HG03460 (cell line): ENCODE data around the gene MMRN2.
"Not testable (repeated sequence)": the region's sequence is repeated elsewhere in the genome, so short reads cannot be mapped to it uniquely, and the experiment has no call there.

Experiments used
- ATAC-seq: cut with Tn5 transposase; IDR thresholded peaks from one replicate; pipeline ENCODE4 v1.9.1; 2021; ENCODE audit not compliant: unreplicated experiment

Gene MMRN2

DNA sequence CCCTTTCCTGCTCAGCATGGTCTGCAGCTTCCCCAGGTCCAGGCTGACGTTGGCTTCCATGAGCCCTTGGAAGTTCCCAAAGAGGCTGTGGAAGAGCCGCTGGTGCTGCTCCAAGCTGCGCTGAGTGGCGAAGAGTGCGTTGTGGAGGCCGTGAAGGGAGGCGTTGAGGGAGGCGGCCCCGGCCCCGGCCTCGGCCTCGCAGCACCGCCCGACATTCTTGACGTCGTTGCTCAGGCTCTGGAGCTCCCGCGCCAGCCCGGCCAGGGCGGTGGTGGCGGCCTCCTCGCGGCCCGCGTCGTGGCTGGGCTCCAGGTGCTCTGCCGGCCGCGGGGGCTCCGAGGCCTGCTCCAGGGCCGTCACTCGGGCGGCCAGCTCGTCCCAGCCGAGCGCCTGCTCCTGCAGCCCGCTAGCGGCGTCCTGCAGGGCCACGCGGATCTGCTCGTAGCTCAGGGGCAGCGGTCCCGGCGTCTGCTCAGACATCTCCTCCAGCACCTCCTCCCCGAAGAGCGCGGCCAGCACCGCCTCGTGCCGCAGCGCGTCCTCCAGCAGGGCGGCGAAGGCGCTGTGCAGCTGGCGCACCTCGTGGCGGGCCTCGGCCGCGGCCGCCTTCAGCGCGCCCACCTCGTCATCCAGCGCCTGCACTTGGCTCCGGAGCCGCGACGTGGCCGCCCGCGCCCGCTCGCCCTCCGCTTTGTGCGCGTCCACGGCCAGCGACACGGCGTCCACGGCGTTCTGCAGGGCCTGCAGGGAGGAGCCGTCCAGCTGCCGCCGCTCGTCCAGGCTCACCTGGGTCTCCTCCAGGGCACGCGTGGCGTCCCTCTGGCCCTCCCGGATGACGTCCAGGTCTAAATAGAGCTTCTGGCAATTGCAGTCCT lies 14.7 kb downstream of the MMRN2 start:
- no peak for ATAC-seq

- ATAC-seq = no peak
Observed at GRCh38 chr10:86941991-86942421, 15.4 kb downstream of the MMRN2 start.

DNA sequence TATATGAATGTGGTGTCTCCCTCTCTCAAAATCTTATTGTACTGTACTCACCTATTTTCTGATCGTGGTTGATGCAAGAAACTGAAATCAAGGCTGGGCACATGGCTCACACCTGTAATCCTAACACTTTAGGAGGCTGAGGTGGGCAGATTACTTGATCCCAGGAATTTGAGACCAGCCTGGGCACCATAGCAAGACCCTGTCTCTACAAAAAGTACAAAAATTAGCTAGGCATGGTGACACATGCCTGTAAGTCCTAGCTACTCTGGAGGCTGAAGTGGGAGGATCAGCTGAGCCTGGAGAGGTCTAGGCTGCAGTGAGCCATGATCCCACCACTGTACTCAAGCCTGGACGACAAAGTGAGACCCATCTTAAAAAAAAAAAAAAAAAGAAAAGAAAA lies 16.0 kb downstream of the MMRN2 start:
- ATAC-seq = no peak

DNA sequence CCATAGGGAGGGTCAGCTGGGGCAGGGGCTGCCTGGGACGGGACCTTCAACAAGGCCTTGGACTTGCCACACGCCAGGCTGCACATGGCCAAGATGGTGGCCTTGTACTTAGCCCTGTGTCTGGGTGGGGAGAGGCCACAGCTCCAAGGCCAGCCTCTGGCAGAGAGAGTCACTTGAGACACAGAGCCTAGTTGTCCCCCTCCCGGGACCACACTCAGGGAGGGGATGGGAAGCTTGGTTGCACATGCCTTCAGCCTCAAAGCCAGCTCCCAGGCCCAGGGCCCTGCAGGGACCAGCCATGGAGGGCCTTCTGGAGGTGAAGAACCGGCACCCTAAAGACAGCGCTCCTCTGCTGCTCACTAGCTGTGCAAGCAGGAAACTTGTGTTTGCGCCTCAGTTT lies 16.7 kb downstream of the MMRN2 start:
- ATAC-seq = no peak

- not testable (repeated sequence) for ATAC-seq
Observed at GRCh38 chr10:86940076-86940475, 17.3 kb downstream of the MMRN2 start.

DNA sequence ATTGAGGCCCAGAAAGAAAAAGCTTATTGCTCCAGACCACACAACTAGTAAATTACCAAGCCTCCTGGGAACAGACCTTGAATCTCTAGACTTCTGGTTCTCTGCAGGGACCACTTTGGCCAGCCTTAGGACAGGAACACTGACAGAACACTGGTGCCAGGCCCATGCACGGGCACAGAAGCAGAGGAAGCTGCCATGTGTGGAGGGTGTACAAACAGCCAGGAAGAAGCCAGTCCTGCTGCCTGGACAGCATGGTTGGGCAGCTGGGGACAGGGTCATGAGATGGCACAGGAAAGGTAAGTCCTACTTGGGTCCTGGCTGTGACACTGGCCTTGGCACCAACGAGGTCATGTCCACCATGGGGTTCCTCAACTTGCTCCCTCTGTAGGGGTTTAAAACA lies 19.2 kb downstream of the MMRN2 start:
- no peak for ATAC-seq

DNA sequence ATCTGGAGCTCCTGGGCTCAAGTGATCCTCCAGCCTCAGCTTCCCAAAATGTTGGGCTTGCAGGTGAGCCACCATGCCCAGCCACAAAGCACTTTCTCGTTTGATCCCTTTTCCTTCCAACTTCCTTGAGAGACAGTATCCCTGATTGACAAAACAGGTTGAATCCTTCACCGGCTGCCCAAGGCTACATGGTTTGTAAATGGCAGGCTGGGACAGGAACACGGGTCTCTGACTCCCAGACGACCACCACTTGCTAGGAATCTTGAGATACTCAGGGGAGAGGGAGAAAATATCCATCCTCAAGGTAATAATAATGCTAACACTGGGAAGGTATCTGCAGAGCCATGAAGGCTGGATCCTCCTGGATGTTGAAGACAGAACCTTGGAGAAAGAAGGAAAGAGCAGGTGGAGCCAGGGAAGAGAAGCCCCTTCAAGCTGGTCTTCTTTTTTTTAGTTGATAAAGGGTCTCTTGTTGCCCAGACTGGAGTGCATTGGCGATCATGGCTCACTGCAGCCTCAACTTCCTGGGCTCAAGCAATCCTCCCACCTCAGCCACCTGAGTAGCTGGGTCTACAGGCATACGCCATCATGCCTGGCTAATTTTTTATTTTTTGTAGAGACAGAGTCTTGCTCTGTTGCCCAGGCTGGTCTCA lies 19.8 kb downstream of the MMRN2 start:
- no peak for ATAC-seq

DNA sequence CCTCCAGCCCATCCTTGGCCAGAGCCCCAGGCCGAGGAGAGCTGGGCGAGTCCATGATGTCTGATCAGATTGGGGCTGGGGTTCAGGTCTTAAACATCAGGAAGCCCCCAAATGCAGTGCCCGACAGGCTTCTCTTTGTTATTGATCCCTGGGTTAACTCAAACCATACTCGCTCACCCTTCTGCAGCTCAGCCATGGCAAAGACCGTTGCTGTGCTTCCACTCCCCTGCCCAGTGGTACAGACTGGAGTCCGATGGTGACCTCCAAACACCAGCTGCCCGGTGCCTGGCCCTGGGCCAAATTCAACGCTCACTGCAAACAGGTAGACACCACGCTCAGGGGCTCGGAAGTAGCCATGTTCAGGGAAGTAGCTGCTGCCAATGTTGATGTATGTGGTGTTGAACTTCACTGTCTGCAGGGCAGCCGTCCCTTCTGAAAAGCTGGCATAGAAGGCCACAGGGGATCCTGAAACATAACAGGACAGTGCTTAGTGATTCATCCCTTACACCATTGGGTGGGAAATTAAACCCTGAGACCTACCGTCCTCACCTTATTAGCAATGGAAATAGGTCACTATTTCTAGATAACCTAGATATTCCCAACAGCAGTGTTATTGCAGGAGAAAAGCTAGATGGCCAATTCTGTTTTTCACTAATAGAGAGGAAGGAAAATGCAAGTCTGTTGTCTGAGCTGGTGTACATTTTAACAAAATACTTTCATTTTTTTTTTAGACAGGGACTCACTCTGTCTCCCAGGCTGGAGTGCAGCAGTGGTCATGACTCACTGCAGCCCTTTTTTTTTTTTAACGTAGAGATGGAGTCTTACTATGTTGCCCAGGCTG lies 20.5 kb downstream of the MMRN2 start:
- ATAC-seq = no peak

GRCh38 chr10:86934162-86934711 lies 23.2 kb downstream of the MMRN2 start:
- not testable (repeated sequence) for ATAC-seq

- ATAC-seq = no peak
Observed at GRCh38 chr10:86932674-86933073, 24.7 kb downstream of the MMRN2 start.

DNA sequence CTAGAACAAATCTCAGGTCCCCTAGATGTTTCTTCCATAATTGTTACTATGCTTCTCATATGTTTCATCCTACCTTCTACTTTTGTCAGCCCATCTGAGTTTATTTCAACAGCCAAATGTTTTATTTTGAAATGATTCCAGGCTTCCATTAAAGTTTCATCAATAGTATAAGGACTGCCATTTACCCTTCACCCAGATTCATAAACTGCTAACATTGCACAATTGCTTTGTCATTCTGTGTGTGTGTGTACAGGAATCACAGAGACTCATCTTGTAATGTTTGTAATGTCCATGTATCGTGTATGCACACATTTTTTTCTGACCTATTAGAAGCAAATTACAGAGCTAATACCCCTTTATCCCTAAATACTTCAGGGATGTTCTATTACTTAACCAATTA lies 25.5 kb downstream of the MMRN2 start:
- ATAC-seq = no peak

DNA sequence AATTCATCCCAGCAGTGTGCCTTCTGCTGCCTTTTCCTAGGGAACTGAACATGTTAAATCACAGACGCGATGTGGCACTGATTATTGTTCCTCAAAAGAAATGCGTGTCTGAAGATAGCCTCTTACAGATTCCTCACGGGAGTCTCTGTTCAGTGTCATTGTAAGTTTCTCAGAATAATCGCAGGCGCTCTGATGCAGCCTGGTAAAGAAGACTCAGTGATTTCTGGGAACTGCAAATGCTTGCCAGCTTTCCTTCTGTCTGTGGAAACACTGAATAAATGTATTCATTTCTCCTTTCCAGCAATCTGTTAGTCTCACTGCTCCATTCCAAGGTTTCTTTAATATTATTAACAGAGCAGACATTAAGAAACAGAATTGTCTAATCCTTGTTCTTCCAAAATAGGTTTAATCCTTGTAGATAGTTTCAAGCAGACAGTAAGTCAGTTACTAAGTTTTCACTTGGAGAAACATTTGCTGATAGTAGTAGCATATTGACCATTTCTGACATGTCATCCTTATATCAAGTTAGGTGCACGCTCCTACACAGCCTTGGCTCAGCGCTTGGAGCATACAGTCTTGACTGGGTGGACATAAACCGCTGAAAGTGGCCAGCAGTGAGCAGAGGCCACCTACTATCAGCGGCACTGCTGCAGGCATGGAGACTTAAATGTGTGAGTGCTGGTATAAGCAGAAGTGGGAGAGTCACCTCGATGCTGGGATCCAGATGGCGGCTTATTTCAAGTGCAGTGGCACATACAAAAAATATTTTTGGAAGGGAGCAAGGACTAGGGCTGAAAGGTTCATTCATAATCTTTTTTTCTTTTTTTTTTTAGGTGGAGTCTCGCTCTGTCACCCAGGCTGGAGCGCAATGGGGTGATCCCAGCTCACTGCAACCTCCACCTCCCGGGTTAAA lies 27.7 kb downstream of the MMRN2 start:
- ATAC-seq = no peak

DNA sequence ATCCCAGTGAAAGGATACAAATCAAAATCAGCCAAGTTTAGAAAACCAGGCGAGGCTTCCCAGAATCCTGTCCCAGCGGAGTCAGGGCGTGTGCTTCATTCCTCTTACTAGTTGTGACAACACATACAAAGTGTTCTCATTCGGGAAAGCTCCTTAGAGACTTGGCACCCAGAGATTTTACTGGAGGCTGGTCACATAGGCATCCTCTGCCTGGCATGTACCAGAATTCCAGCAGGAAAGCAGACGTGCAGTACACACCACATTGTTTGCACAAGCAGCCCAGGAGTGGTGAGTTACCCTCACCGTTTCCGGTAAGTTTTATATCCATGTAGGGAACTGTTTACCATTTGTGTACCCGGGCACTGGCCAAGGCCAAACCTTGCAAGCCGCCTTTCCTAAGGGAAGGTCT lies 34.9 kb downstream of the MMRN2 start:
- no peak for ATAC-seq

DNA sequence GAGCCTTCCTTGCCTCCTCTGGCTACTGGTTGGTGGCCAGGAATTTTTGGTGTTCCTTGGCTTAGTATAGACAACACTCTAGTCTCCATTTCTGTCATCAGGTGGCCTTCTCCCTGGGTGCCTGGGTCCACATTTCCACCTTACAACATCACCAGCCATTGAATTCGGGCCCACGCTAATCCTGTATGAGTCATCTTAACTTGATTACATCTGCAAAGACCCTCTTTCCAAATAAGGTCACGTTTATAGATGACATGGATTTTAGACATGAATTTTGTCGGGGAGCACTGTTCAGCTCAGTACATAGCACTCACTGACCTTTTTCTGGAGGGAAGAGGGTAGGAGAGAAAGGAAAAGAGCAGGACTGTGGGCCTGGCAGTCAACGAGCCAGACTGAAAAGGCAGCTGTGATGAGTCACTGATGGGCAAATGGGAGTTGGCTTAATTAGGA lies 39.4 kb downstream of the MMRN2 start:
- ATAC-seq = no peak

DNA sequence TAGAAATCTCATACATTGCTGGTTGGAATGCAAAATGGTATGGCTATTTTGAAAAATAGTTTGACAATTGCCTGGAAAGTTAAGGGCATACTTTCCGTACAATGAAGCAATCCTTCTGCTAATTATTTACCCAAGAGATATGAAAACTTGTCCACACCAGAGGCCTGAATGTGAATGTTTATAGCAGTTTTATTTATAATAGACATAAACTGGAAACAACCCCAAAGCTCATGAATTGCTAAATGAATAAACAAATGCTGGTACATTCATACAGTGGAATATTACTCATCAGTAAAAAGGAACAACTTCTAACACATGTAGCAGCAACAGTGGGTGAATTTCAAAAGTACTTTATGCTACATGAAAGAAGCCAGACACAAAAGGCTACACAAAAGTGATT lies 42.7 kb downstream of the MMRN2 start:
- no peak for ATAC-seq

DNA sequence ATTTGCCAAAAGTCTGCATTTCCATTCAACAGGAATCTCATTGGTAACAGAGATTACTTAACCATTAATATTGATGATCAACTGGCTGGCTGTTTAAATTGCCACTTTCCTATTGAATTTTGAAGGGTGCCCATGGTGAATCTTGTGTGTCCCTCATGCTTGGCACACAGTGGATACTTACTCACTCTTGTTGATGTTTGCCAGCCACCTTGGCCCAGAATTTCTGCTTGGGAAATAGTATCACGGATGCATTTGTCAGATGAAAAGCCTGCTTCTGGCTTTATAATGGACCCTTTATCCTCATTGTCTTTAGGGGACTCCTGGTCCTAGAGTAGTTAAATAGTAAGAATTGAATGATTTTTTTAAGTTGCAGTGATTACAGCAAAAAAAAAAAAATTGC lies 52.0 kb downstream of the MMRN2 start:
- no peak for ATAC-seq

- ATAC-seq = no peak
Observed at GRCh38 chr10:86904600-86904999, 52.8 kb downstream of the MMRN2 start.

DNA sequence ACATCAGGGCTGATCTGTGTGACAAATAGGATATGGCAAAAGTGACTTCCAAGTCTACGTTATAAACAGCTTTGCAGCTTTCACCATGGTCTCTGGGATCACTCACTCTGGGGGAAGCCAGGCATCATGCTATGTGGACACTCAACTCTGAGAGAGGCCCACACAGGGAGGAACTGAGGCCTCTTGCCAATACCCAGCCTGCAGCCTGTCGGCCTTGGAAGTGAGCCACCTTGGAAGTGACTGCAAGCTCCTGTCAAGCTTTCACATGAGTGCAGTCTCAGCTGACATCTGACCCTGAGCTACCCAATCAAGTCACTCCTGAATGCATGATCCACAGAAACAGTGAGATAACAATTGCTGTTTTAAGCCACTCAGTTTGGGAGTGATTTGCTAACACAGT lies 56.5 kb downstream of the MMRN2 start:
- no peak for ATAC-seq

DNA sequence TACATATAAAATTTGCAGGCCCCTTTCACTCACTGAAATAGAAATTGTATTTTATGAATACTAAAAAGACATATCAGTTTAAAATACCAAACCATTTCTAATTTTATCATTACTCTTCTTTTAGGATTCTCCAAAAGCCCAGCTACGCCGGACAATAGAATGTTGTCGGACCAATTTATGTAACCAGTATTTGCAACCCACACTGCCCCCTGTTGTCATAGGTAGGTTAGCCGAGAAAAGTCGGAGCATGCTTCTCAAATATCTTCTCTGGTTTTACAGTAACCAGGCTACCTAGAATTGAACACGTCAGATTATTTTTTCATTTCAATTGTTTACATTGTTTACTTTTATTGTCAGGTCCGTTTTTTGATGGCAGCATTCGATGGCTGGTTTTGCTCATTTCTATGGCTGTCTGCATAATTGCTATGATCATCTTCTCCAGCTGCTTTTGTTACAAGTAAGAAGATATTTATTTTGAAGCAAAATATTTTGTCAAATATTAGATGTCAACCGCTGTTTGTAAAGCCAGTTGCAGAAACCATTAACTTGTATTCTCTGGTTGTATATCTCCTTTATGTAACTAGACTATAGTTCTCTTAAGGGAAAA lies 57.6 kb downstream of the MMRN2 start:
- peak; percentile 59 for ATAC-seq

DNA sequence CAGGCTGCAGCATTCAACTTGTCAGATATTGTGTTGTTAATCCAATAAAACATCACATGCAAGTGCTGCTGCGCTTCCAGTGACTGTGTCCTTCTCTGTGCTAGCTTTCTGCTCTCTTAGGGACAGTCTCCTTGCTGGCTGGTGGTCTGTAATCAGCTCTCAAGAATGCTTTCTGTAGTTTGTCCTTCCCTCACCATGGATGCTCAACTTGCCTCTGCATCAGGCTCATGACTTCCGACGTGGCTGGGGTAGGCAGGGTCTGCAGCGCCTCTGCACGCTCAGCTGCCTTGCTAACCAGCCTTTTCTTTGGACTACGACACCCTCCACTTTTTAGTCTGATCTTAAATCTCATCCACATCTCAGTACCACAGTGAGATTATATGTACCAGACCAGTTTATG lies 58.3 kb downstream of the MMRN2 start:
- no peak for ATAC-seq
